ENCODE measurements around the gene PRDM1.
"Not testable (repeated sequence)": the region's sequence is repeated elsewhere in the genome, so short reads cannot be mapped to it uniquely, and the experiment has no call there.

PRDM1 gene

GRCh38 chr6:106142876-106143431 is 56.8 kb downstream of the PRDM1 start:
- no peak for DNase-seq

DNA sequence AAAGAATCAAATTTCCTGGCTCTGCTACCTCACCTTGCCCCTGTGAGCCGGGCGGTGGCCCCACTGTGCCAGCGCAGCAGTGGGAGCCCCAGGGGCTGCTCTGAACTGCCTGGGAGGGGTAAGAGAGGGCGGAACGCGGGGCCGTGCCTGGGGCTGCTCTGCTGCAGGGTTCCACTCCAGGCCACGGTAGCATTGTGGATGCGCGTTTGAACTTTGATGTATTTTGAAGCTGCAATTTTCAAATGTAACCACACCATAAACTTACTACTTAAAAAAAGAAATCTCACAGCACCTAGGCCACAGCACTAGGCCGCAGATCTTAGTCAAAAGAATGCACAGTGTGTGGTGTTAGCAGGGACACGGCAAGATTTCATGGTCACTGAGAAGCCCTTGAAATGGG is 57.5 kb downstream of the PRDM1 start:
- no peak for DNase-seq

DNA sequence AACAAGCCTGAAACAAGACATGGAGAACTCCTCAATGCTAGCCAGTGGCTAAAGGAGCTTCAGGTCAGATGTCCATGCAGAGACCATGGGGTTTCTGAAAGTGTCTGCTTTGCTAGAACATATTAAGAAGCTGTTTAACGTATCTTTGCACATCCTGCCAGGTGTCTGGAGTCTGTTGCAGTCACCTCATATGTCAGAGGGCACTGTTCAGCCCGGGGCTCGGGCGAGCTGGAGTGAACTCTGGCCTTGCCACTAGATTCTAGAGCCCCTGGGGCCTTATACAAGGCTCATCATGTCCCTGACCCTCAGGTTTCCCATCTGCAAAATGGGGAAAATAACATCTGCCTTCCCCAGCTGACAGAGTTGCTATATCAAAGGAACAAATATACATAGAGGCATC is 59.0 kb downstream of the PRDM1 start:
- DNase-seq, result no peak

GRCh38 chr6:106145741-106146227 is 59.6 kb downstream of the PRDM1 start:
- no peak for DNase-seq

DNA sequence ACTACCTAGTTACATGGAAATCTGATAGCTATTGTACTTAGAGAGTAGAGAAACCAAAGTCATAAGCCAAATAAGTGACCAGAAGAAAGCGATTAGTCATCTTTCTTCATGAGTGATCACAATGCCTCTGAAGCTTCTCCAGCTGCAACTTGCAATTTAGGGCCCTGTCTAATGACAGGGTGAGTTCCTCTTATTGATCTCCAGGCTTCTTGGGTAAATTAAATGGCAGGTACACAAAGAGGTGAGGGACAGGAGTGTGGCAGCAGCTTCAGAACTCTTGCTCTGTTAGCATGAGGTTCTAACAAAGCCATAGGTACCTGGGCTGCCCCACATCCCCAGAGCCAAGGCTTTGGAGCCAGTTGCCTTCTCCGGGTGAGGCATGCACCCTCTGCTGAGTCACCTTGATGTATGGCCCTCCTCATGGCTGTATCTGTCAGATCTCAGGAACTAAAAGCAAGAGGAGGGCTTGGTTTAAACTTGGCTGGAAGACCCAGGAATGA is 60.8 kb downstream of the PRDM1 start:
- no peak for DNase-seq

DNA sequence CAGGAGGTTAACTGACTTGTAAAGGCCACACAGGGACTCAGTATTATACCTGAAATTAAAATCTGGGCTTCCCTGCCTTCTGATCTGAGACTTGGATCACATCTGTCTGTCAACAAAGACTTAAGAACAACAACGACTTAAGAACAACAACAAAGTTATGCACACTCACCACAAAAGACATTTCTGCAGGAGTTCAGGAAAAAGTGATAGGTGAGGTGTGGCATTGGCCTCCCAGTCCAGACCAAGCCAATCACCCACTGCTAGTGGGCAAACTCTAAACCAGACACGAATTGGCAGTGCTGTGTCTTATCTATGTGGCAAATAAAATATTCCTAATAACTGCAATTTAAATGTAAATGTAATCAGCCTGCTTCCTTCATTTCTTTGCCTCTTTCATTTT is 61.3 kb downstream of the PRDM1 start:
- DNase-seq, result no peak

DNA sequence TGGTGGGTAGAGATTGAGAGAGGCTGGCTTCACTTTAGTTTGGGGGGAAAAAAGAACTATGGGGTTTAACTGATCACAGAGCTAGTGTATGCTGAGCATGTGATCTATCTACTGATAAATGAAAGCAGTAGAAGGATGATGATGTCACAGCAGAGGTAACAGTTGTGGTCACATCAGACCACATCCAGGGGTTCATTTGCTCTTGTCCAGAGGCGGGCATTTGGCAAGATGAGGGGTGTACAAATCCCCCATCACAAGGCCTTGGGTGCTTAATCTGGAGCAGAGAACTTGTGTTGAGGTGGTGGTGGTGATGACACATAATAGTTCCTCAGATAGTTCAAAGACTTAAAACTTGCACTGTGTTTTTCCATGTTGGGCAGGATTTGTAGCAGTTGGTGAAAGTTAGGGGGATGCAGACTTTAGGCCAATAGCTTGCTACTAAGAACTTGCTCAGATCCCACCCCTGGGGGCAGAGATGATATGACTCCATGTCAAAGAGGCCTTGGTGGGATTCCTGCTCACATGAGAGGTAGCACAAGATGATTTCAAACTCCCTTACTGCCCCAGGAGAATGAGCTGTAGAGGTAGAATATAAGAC is 63.4 kb downstream of the PRDM1 start:
- DNase-seq, result peak; percentile 41

GRCh38 chr6:106152476-106152875 is 66.3 kb downstream of the PRDM1 start:
- not testable (repeated sequence) for DNase-seq

DNA sequence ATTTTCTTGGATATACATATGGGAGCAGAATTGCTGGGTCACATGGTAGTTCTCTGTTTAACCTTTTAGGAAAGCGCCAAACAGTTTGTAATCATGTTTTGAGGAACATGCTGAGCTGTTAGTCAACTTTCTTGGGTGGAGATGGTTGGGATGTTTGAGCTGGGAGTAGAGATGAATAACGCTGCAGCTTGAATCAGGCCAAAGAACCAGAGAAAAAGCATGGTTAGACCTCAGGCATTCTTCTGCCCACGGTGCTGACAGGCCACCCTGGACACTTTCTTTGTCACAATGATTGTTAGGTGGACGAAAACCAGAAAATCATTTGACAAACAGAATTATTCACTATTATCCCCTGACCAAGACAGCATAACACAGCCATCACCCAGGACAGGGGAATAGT is 66.8 kb downstream of the PRDM1 start:
- DNase-seq, result no peak

- DNase-seq, result no peak
Measured at GRCh38 chr6:106154326-106154725, 68.2 kb downstream of the PRDM1 start.

DNA sequence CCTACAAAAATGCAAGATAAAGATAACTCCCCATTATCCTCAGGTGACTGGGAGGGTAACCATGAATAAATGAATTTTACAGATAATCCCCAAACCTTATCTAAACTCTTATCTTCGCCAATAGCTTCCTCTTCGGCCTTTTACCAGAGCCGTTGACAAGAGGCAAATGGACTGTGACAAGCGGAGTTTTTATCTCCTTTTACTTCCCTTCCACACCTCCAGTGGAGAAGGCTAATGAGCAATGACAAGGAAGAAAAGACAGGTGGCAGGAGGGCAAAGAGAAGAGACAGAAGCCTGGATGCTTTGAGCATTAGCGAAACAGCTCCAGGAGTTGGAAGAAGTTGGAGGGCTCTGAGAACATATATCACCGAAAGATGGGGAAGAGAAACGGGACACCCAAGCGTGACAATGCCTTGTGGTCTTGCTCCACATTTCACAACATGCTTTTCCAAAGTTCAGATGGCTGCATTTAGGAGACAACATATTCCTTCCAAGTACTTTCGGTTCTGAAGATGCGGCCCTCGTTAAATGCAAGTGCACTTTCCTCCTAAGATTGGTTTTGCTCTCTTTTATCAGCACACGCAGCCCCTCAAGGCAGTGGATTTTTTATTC is 69.2 kb downstream of the PRDM1 start:
- DNase-seq, result no peak

- no peak for DNase-seq
Measured at GRCh38 chr6:106156413-106156812, 70.3 kb downstream of the PRDM1 start.

GRCh38 chr6:106156863-106157262 is 70.7 kb downstream of the PRDM1 start:
- DNase-seq, result no peak

DNA sequence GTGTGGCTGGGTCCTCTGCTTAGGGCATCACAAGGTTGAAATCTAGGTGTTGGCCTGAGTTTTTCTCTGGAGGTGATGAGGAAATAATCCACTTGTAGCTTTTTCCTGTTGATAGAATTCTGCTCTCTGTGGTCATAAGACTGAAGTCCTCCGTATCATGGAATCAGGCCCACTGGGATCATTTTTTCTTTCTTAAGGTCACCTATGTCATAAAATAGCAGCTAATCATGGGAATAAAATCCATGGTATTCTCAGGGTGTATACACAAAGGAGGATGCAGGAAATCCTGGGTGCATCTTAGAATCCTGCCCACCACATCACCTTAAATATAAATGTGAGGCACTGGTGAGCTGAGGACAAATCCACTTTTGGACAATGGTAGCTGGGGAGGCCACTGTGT is 72.7 kb downstream of the PRDM1 start:
- no peak for DNase-seq

Measured in CD4-positive, alpha-beta T cell treated with Interleukin-12 subunit alpha and Interleukin-12 subunit beta, for 1 hour (primary cell).